MM.1S (cell line): ENCODE measurements around the gene TUBG2.
"Not testable (repeated sequence)": the region's sequence is repeated elsewhere in the genome, so short reads cannot be mapped to it uniquely, and the experiment has no call there.

Experiments used
- DNase-seq: peaks from one replicate; pipeline ENCODE4 v3.0.0-alpha.2; 2015
- H2AFZ ChIP-seq: fragments of 300-600 bp; sonication (generic); 2 replicates; pipeline ENCODE4 v1.6.0; 2016; ENCODE audit warnings: antibody characterized with exemption, low read length
- H3F3A ChIP-seq: fragments of 300-600 bp; sonication (generic); 2 replicates; pipeline ENCODE4 v1.6.1; 2016; ENCODE audit warnings: mild to moderate bottlenecking, antibody characterized with exemption, low read length, moderate library complexity, mixed read lengths; ENCODE audit not compliant: insufficient read depth
- H3K27ac ChIP-seq: fragments of 300-600 bp; sonication (generic); 2 replicates; pipeline ENCODE4 v1.5.1; 2016; ENCODE audit warnings: mild to moderate bottlenecking, low read length
- H3K27me3 ChIP-seq: fragments of 300-600 bp; sonication (generic); replicated peaks from 2 replicates; pipeline ENCODE4 v1.6.0; 2016; ENCODE audit warnings: low read length; ENCODE audit not compliant: insufficient read depth
- H3K36me3 ChIP-seq: fragments of 300-600 bp; sonication (generic); replicated peaks from 2 replicates; pipeline ENCODE4 v1.6.1; 2016; ENCODE audit warnings: mild to moderate bottlenecking, low read length, mixed read lengths; ENCODE audit not compliant: insufficient read depth
- H3K4me1 ChIP-seq: fragments of 300-600 bp; sonication (generic); 2 replicates; pipeline ENCODE4 v1.6.1; 2016; ENCODE audit warnings: low read length, mixed read lengths
- H3K4me2 ChIP-seq: fragments of 300-600 bp; sonication (generic); 2 replicates; pipeline ENCODE4 v1.6.0; 2016; ENCODE audit warnings: low read depth, low read length
- H3K4me3 ChIP-seq: fragments of 300-600 bp; sonication (generic); 2 replicates; pipeline ENCODE4 v1.5.1; 2016; ENCODE audit warnings: low read length, mixed read lengths
- H3K79me2 ChIP-seq: fragments of 300-600 bp; sonication (generic); 2 replicates; pipeline ENCODE4 v1.6.1; 2016; ENCODE audit warnings: mixed run types, low read length, mixed read lengths
- H3K9ac ChIP-seq: fragments of 300-600 bp; sonication (generic); 2 replicates; pipeline ENCODE4 v1.6.1; 2016; ENCODE audit warnings: low read length, mixed read lengths
- H3K9me2 ChIP-seq: fragments of 300-600 bp; sonication (generic); replicated peaks from 2 replicates; pipeline ENCODE4 v1.6.1; 2016; ENCODE audit warnings: mild to moderate bottlenecking, low read length, mixed read lengths; ENCODE audit not compliant: insufficient read depth
- H3K9me3 ChIP-seq: fragments of 300-600 bp; sonication (generic); replicated peaks from 2 replicates; pipeline ENCODE4 v1.6.1; 2016; ENCODE audit warnings: mild to moderate bottlenecking, low read length, mixed read lengths; ENCODE audit not compliant: insufficient read depth
- H4K20me1 ChIP-seq: fragments of 300-600 bp; sonication (generic); 2 replicates; pipeline ENCODE4 v1.6.1; 2016; ENCODE audit warnings: mild to moderate bottlenecking, low read length, moderate library complexity, mixed read lengths; ENCODE audit not compliant: insufficient read depth
- CTCF ChIP-seq: fragments of 300-600 bp; sonication (generic); IDR thresholded peaks from 2 replicates; pipeline ENCODE4 v1.5.1; 2016; ENCODE audit warnings: antibody characterized with exemption, low read length, mixed read lengths
- EZH2 ChIP-seq: fragments of 300-600 bp; sonication (generic); optimal IDR thresholded peaks from 2 replicates; pipeline ENCODE3; 2017; ENCODE audit warnings: low read depth, mild to moderate bottlenecking, antibody characterized with exemption, low read length, mixed read lengths
- EZH2phosphoT487 ChIP-seq: fragments of 300-600 bp; sonication (generic); IDR thresholded peaks from 2 replicates; pipeline ENCODE4 v1.6.1; 2018; ENCODE audit warnings: antibody characterized with exemption, low read length

The TUBG2 gene

GRCh38 chr17:42665581-42666001, 6.5 kb downstream of the TUBG2 start:
- 0 out of 2 replicates have a peak, but pooled peaks cover 7% of the 10 kb centered on the region for H3F3A ChIP-seq
- no peak overlapping the region for H3K4me2 ChIP-seq
- peaks cover under 1% of the 10 kb centered on the region; the same call in 1 of the 2 replicates for H3K4me1 ChIP-seq
- DNase-seq, result no peak
- no peaks in the 10 kb centered on the region for H4K20me1 ChIP-seq
- TF ChIP-seq CTCF, result no peak
- TF ChIP-seq EZH2, result no peak
- no peak for TF ChIP-seq EZH2phosphoT487
- H3K9ac ChIP-seq, result no peak overlapping the region
- H3K9me2 ChIP-seq, result no peaks in the 10 kb centered on the region
- no peak overlapping the region for H3K27ac ChIP-seq
- no peaks in the 10 kb centered on the region for H3K9me3 ChIP-seq
- H3K36me3 ChIP-seq, result peaks cover 5% of the 10 kb centered on the region; the same call in 1 of the 2 replicates
- H2AFZ ChIP-seq, result no peak overlapping the region
- peaks cover 12% of the 10 kb centered on the region for H3K79me2 ChIP-seq
- H3K27me3 ChIP-seq, result no peaks in the 10 kb centered on the region
- no peak overlapping the region for H3K4me3 ChIP-seq

GRCh38 chr17:42666126-42666525, 7.0 kb downstream of the TUBG2 start:
- not testable (repeated sequence) for H3K4me3 ChIP-seq, H4K20me1 ChIP-seq, H3K4me2 ChIP-seq, H3K27ac ChIP-seq, H3K9me3 ChIP-seq, H2AFZ ChIP-seq, DNase-seq, H3K27me3 ChIP-seq, H3K36me3 ChIP-seq, H3F3A ChIP-seq, H3K4me1 ChIP-seq, H3K9ac ChIP-seq, H3K9me2 ChIP-seq
- peaks cover 15% of the 10 kb centered on the region for H3K79me2 ChIP-seq

GRCh38 chr17:42667088-42667951, 8.2 kb downstream of the TUBG2 start:
- Histone ChIP-seq H3K4me2 (no peak overlapping the region), H3K27me3 (no peaks in the 10 kb centered on the region), H3K9me2 (no peaks in the 10 kb centered on the region), H3K27ac (no peak overlapping the region), H3F3A (0 out of 2 replicates have a peak, but pooled peaks cover 7% of the 10 kb centered on the region), H3K9me3 (no peaks in the 10 kb centered on the region), H3K9ac (no peak overlapping the region), H3K4me1 (no peaks in the 10 kb centered on the region), H3K36me3 (peaks cover 13% of the 10 kb centered on the region), H3K79me2 (peaks cover 27% of the 10 kb centered on the region), H2AFZ (no peak overlapping the region), H3K4me3 (no peak overlapping the region), H4K20me1 (no peaks in the 10 kb centered on the region)
- DNase-seq, result no peak
- TF ChIP-seq CTCF (no peak), EZH2 (no peak), EZH2phosphoT487 (no peak)

GRCh38 chr17:42669705-42669976, 10.6 kb downstream of the TUBG2 start:
- H4K20me1 ChIP-seq, result no peaks in the 10 kb centered on the region
- no peak overlapping the region for H2AFZ ChIP-seq
- H3K9me2 ChIP-seq, result no peaks in the 10 kb centered on the region
- no peak overlapping the region for H3K4me3 ChIP-seq
- H3K79me2 ChIP-seq, result peaks cover 50% of the 10 kb centered on the region
- DNase-seq, result no peak
- H3K9me3 ChIP-seq, result no peaks in the 10 kb centered on the region
- peaks cover 16% of the 10 kb centered on the region for H3K36me3 ChIP-seq
- no peak overlapping the region for H3K27ac ChIP-seq
- TF ChIP-seq EZH2phosphoT487, result no peak
- TF ChIP-seq EZH2, result no peak
- TF ChIP-seq CTCF, result no peak
- H3K4me2 ChIP-seq, result no peak overlapping the region
- 0 out of 2 replicates have a peak, but pooled peaks cover 4% of the 10 kb centered on the region for H3K4me1 ChIP-seq
- no peak overlapping the region for H3K9ac ChIP-seq
- H3F3A ChIP-seq, result 0 out of 2 replicates have a peak, but pooled peaks cover 9% of the 10 kb centered on the region
- no peaks in the 10 kb centered on the region for H3K27me3 ChIP-seq
